Vagina (tissue), 2 donors: Measurements from ENCODE around the gene PGR.

Experiments used
- POLR2A ChIP-seq, 2 donors: fragments of 450-650 bp; IDR thresholded peaks; one replicate each; pipeline ENCODE4 v1.6.1; 2017; ENCODE audit warnings: antibody characterized with exemption in 2 of 2, mild to moderate bottlenecking in 2 of 2, moderate library complexity in 2 of 2
- TF ChIP-seq, protein P1 (sequence below), 3 experiments: fragments of 450-650 bp in 2 of 3; fragments of 200-600 bp in 1 of 3; sonication (generic) in 1 of 3; IDR thresholded peaks; one replicate each; pipeline ENCODE4 v1.5.1; 2017 to 2019; ENCODE audit warnings: antibody characterized with exemption in 3 of 3, mild to moderate bottlenecking in 2 of 3, moderate library complexity in 2 of 3

DNA sequence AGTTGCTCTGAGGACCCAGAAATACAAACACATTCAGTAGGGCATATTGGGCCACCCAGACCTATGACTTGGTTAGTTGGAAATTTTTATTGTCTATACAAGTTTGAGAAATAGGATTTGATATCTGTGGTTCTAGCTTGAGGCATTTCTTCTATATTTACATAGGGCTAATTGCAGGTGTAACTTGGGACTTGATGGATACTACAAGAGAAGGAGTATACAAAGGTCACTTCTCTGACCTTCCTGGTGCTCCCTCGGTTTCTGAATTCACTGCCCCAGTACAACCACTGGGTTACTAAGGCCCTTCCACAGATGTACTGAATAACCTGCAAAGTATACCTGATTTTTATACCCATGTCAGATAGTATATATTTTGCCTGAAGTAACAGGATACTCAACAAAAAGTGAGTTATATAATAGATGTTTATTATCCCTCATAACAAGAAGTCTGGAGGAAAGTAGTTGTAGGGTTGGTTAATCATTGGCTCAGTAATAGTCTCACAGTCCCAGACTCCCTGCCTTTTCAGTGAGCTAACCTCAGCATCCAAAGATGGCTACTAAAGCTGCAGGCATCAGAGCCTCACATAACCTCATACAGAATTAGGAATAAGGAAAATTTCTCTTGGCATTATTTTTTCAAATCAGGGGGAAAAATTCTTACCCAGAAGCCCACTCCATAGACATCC is 8.8 kb upstream of the PGR start:
- TF ChIP-seq, protein P1, sequence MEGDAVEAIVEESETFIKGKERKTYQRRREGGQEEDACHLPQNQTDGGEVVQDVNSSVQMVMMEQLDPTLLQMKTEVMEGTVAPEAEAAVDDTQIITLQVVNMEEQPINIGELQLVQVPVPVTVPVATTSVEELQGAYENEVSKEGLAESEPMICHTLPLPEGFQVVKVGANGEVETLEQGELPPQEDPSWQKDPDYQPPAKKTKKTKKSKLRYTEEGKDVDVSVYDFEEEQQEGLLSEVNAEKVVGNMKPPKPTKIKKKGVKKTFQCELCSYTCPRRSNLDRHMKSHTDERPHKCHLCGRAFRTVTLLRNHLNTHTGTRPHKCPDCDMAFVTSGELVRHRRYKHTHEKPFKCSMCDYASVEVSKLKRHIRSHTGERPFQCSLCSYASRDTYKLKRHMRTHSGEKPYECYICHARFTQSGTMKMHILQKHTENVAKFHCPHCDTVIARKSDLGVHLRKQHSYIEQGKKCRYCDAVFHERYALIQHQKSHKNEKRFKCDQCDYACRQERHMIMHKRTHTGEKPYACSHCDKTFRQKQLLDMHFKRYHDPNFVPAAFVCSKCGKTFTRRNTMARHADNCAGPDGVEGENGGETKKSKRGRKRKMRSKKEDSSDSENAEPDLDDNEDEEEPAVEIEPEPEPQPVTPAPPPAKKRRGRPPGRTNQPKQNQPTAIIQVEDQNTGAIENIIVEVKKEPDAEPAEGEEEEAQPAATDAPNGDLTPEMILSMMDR (IDR thresholded peaks at IDR 0.05): no peak
- no peak for TF ChIP-seq POLR2A (IDR thresholded peaks at IDR 0.05)
